ENCODE results near the gene CTNND2.

GRCh38 chr5:11040345-11040744 is 863.9 kb downstream of the CTNND2 start:
- TF ChIP-seq CTCF (IDR thresholded peaks at IDR 0.05; ENCODE audit: low read depth, low read length, poor library complexity, severe bottlenecking), result no peak
- no peak for TF ChIP-seq EZH2phosphoT487 (IDR thresholded peaks at IDR 0.05; ENCODE audit: borderline replicate concordance, low read length)

Measured in DOHH2 (cell line).